ENCODE measurements around the gene VPS35L. TPM values are rescaled to one million over a fixed set of nuclear protein-coding genes. Genes with fewer than 3 reads are reported as not detected.

The VPS35L gene
- total and polyA plus RNA-seq, 8 donors = 15.2 to 205 (median 29.7) TPM

GRCh38 chr16:19685176-19685575 is 129.7 kb downstream of the VPS35L start:
- peaks cover 0 to 8% (median 0%) of the 10 kb centered on the region in 4 donors for H3K4me1 ChIP-seq
- H3K4me3 ChIP-seq = no peak overlapping the region
- H3K9me3 ChIP-seq = peaks cover 0 to 7% (median 2%) of the 10 kb centered on the region in 4 donors
- DNase-seq = no peak
- TF ChIP-seq EP300 (IDR thresholded peaks at IDR 0.05) (no peak), CTCF (IDR thresholded peaks at IDR 0.05) (no peak), POLR2A (IDR thresholded peaks at IDR 0.05) (no peak), POLR2AphosphoS5 (IDR thresholded peaks at IDR 0.05) (no peak)
- H3K36me3 ChIP-seq = peaks cover 37 to 86% (median 75%) of the 10 kb centered on the region in 4 donors
- intact Hi-C loops (cut with DNase I; ENCODE audit: low total_unique reads) = no loop called here
- H3K27me3 ChIP-seq = no peaks in the 10 kb centered on the region
- no peak overlapping the region for H3K27ac ChIP-seq
- 96 to 99% (median 97%) methylated on average over 4 of the region's 4 CpGs for WGBS, 5 donors

- intact Hi-C loops (cut with DNase I; ENCODE audit: low total_unique reads) = no loop called here
- no peak for DNase-seq
- 88 to 91% (median 89%) methylated on average over 7 of the region's 7 CpGs for WGBS, 5 donors
- TF ChIP-seq EP300 (IDR thresholded peaks at IDR 0.05) = no peak
- TF ChIP-seq POLR2A (IDR thresholded peaks at IDR 0.05) = no peak
- no peak for TF ChIP-seq POLR2AphosphoS5 (IDR thresholded peaks at IDR 0.05)
- no peak for TF ChIP-seq CTCF (IDR thresholded peaks at IDR 0.05)
- H3K27me3 ChIP-seq = no peaks in the 10 kb centered on the region
- H3K9me3 ChIP-seq = peaks cover 0 to 7% (median 2%) of the 10 kb centered on the region in 4 donors
- H3K4me3 ChIP-seq = no peak overlapping the region
- H3K27ac ChIP-seq = no peak overlapping the region
- peaks cover 0 to 11% (median 0%) of the 10 kb centered on the region in 4 donors for H3K4me1 ChIP-seq
- H3K36me3 ChIP-seq = peaks cover 49 to 91% (median 83%) of the 10 kb centered on the region in 4 donors
Observed at GRCh38 chr16:19687279-19687678, 131.8 kb downstream of the VPS35L start.

GRCh38 chr16:19688396-19689024 is 133.0 kb downstream of the VPS35L start:
- no peak overlapping the region for H3K27ac ChIP-seq
- H3K9me3 ChIP-seq = peaks cover 0 to 5% (median under 1%) of the 10 kb centered on the region in 4 donors
- TF ChIP-seq POLR2A (IDR thresholded peaks at IDR 0.05) (no peak), EP300 (IDR thresholded peaks at IDR 0.05) (no peak), POLR2AphosphoS5 (IDR thresholded peaks at IDR 0.05) (no peak), CTCF (IDR thresholded peaks at IDR 0.05) (no peak)
- intact Hi-C loops (cut with DNase I; ENCODE audit: low total_unique reads) = no loop called here
- peaks cover 38 to 88% (median 82%) of the 10 kb centered on the region in 4 donors for H3K36me3 ChIP-seq
- no peak overlapping the region for H3K4me3 ChIP-seq
- H3K27me3 ChIP-seq = no peaks in the 10 kb centered on the region
- DNase-seq = no peak
- H3K4me1 ChIP-seq = peaks cover 0 to 11% (median 0%) of the 10 kb centered on the region in 4 donors
- 76 to 84% (median 81%) methylated on average over 16 to 18 of the region's 18 CpGs for WGBS, 5 donors

GRCh38 chr16:19689342-19689741 is 133.8 kb downstream of the VPS35L start:
- 94 to 98% (median 96%) methylated on average over 5 of the region's 5 CpGs for WGBS, 5 donors
- H3K27me3 ChIP-seq = no peaks in the 10 kb centered on the region
- H3K4me1 ChIP-seq = peaks cover 0 to 11% (median 0%) of the 10 kb centered on the region in 4 donors
- H3K36me3 ChIP-seq = peaks cover 30 to 80% (median 74%) of the 10 kb centered on the region in 4 donors
- no peak overlapping the region for H3K4me3 ChIP-seq
- intact Hi-C loops (cut with DNase I; ENCODE audit: low total_unique reads) = no loop called here
- DNase-seq = no peak
- no peak overlapping the region for H3K27ac ChIP-seq
- H3K9me3 ChIP-seq = peaks cover 0 to 4% (median 0%) of the 10 kb centered on the region in 4 donors
- no peak for TF ChIP-seq POLR2AphosphoS5 (IDR thresholded peaks at IDR 0.05)
- TF ChIP-seq CTCF (IDR thresholded peaks at IDR 0.05) = no peak
- no peak for TF ChIP-seq POLR2A (IDR thresholded peaks at IDR 0.05)
- no peak for TF ChIP-seq EP300 (IDR thresholded peaks at IDR 0.05)

Measured in stomach (tissue), 9 donors.